Kidney capillary endothelial cell (primary cell): ENCODE results near the gene HFM1.
"Not testable (repeated sequence)": the region's sequence is repeated elsewhere in the genome, so short reads cannot be mapped to it uniquely, and the experiment has no call there.

ENCODE experiments used
- DNase-seq: peaks from one replicate; pipeline ENCODE4 v3.0.0-alpha.2; 2018; ENCODE audit warnings: low spot score

The HFM1 gene

GRCh38 chr1:91404151-91405012, at the start of gene HFM1:
Gene HFM1 (minus strand): TSS chr1:91404837. CDS start chr1:91401082, 3,755 bp downstream.
- DNase-seq = peak; percentile 73

- DNase-seq = no peak
Measured at GRCh38 chr1:91454136-91454535, 49.5 kb upstream of the HFM1 start.

DNA sequence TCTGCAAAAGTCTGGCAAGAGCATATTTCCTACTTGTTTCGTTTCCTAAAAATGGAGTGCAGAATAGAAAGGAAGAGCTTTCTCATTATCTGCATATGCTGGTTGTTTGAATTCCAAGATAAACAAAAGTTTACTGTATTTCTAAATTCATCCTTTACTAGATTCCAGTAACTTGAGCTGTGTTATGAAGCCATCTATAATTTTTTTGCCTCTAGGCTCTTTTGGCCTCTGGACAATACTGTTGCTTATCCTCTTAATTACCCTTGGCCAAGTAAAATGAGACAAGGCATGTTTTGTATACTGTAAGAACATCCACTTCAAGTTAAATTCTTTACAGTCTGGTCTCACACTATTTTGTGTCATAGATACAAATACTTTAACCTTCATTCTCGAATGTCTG, 45.6 kb upstream of the HFM1 start:
- no peak for DNase-seq

- not testable (repeated sequence) for DNase-seq
Measured at GRCh38 chr1:91447782-91448181, 43.1 kb upstream of the HFM1 start.

- DNase-seq = not testable (repeated sequence)
Measured at GRCh38 chr1:91441980-91442379, 37.3 kb upstream of the HFM1 start.

DNA sequence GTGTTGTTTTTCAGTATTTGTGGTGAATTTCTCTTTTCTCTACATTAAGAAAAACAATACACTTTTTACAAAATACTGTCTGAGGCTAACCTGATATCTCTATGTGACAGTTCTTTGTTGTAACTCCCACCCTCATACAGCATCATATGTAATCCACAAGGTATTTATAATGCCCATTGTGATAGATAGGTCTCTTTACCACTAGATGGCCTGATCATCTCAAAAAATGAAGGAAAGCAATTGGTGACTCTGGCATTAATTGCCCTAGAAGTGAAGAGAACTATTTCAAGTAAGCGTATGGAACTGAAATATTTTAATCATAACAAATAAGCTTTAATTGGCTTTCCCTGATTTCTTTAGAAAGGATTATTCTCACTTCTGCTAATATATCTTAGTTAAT, 36.2 kb upstream of the HFM1 start:
- DNase-seq = no peak

DNA sequence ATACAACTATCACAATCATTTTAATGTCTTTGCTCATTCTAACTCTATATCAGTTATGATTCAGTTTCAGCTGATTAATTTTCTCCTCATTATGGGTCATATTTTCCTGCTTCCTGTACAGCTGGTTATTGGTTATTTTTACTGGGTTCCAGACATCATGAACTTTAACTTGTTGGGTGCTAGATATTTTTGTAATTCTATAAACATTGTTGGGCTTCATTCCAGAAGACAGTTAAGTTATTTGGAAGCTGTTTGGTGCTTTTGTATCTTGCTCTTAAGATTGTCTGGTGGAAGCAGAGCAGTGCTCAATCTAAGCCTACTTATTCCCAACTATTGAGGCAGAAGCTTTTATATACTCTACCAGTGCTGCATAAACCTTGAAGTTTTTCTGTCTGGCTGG, 34.4 kb upstream of the HFM1 start:
- no peak for DNase-seq

GRCh38 chr1:91428182-91428798, 23.7 kb upstream of the HFM1 start:
- DNase-seq = no peak

DNA sequence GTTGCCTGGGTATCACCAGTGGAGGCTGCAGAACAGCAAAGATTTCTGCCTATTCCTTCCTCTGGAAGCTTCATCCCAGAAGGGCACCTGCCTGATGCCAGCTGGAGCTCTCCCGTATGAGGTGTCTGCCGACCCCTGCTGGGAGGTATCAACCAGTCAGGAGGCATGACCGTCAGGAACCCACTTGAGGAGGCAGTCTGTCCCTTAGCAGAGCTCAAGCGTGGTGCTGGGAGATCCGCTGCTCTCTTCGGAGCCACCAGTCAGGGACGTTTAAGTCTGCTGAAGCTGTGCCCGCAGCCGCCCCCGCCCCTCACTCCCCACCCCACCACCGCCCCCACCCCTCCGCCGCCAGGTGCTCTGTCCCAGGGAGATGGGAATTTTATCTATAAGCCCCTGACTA, 23.1 kb upstream of the HFM1 start:
- DNase-seq = no peak

- not testable (repeated sequence) for DNase-seq
Measured at GRCh38 chr1:91422523-91422922, 17.9 kb upstream of the HFM1 start.

GRCh38 chr1:91412371-91412770, 7.7 kb upstream of the HFM1 start:
- no peak for DNase-seq

GRCh38 chr1:91406773-91407389, 2.2 kb upstream of the HFM1 start:
- no peak for DNase-seq

DNA sequence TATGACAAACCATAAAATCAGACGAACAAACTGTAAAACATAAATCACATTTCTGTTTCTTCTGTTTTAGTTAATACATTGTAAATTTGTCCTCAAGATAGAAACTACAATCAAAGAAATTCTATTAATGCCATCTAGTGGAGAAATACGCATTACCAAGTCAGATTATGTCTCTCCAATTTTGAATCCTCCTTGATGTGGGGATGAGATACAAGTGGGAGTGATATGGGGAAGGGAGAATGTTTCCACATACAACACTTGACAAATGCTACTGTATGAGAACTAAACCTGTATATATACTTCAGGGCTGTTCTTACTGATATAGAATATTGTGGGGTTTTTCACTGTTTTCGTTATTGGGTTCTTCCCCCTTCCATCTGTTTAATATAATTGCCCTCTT, 2.6 kb downstream of the HFM1 start:
- DNase-seq = peak; percentile 21

- DNase-seq = no peak
Measured at GRCh38 chr1:91400133-91400725, 4.4 kb downstream of the HFM1 start.

DNA sequence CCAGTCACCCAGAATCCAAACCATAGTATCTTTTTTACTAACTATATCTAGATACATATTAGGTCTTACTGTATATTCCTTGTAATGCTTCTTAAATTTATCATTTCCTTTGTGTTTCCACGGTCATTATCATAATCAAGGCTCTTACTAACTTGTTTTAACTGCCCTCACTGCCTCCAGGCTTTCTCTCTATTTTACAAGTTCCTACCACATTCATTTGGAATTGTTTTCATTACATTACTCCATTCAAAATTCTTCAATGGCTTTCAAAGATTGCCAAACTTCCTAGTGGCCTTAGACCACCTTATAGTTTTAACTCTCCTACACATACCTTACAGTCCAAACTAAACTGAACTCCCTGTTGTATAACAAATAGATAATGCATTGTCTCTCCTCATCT, 6.3 kb downstream of the HFM1 start:
- no peak for DNase-seq

GRCh38 chr1:91397605-91398004, 7.0 kb downstream of the HFM1 start:
- DNase-seq = no peak

- no peak for DNase-seq
Measured at GRCh38 chr1:91393042-91393441, 11.6 kb downstream of the HFM1 start.

GRCh38 chr1:91386109-91386508, 18.5 kb downstream of the HFM1 start:
- no peak for DNase-seq

DNA sequence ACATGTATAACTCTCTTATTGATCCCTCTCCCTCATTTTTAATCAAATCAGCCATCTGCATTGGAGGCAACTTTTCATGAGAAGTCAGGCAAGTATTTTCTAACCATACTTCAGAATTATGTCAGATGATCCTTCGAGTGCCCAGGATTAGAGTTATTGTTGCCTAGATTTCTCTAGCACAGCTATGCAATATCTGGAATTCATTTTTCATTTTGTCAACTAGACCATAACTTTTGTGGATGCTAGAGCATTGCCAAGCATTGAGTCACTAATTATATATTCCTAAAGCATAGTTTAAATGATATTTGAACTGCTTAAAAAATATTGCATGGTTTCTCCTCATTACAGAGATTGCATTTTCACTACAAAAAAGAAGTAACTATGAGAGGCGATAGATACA, 21.2 kb downstream of the HFM1 start:
- DNase-seq = no peak

DNA sequence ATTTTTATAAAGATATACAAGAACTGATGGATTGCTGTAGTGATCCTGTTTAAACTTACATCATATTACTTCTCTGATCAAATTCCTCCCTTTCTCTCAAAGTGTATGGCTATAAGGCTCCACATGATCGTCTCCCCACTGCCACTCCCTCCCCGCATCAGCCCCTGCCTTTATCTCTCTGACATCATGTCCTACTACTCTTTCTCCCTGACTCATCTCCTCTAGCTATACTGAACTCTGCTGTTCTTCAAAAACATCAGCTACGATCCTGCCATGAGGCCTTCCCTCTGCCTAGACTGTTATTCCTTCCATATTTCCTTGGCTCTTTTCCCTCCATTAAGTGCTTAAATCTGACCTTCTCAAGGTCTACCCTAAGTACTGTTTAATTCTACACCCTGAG, 22.8 kb downstream of the HFM1 start:
- no peak for DNase-seq

DNA sequence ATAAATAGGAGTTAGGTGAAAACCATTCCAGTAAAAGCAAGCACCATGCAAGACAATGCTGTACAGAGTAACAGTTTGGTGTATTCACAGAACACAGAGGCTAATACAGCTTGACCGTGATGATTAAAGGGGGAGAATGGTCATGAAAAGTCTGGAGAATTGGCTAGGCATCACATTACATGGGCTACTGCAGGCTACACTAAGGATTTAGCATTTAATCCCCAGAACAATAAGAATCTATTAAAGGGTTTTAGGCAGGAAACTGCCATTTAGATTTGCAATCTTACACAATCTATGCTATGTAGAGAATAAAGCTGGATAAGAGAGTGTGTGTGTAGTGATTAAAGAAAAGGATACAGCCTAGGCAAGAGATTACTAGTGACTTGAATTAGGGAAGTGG, 30.6 kb downstream of the HFM1 start:
- DNase-seq = no peak

DNA sequence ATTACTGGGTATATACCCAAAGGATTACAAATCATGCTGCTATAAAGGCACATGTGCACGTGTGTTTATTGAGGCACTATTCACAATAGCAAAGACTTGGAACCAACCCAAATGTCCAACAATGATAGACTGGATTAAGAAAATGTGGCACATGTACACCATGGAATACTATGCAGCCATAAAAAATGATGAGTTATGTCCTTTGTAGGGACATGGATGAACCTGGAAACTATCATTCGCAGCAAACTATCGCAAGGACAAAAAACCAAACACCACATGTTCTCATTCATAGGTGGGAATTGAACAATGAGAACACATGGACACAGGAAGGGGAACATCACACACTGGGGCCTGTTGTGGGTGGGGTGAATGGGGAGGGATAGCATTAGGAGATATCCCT, 32.4 kb downstream of the HFM1 start:
- DNase-seq = not testable (repeated sequence)

GRCh38 chr1:91349524-91349923, 55.1 kb downstream of the HFM1 start:
- DNase-seq = no peak
